Measurements from ENCODE around the gene COQ5. TPM values are rescaled to one million over a fixed set of nuclear protein-coding genes. Genes with fewer than 3 reads are reported as not detected.
A peak's percentile ranks its signal among the peaks of the same experiment; 100 is the strongest.

Gene COQ5
- total RNA-seq, 3 donors from 2014 or later (not counting 1 experiment from before 2014, with no cell fraction given), result 11.4 to 17.1 (median 14.6) TPM

DNA sequence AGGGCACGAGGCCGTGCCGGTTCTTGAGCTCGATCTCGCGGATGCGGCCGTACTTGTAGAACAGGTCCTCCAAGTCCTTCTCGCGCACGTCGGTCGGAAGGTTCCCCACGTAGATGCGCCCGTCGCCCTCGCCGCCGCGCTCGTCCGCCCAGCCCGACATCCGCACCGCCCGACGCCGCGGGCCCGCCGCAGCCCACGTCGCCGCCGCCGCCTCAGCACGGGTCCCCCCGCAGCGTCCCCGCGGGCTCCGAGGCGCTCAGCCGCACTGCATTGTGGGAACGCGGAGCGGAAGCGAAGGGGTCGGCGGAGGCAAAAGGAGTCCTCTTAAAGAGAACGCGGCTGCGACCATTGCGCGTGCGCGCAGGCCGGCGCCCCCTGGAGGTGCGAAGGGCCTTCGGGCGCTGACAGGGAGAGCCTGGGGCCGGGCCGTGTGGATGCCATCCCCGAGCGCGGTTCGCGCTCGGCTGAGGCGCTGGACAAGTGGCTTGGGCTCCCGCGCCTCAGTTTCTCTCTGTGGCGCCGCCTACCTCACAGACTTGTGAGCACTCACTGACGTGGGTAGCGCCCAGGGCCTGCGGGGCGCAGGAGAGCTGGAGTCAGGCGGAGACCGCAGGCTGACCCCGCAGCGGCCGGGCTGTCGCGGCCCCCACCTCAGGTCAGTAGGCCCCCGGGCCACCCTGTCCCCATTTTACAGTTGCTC lies 59.4 kb downstream of the COQ5 start, which contains the start of gene SRSF9:
TSS of gene SRSF9 (minus strand) at position 299 of the 700 bp plus-strand sequence. CDS start at position 160, 139 bp downstream.
- H3K36me3 Mint-ChIP-seq, result peaks cover 10% of the 10 kb centered on the region
- H3K27ac ChIP-seq (ENCODE audit: low read length), result peak within 1 kb of the TSS; percentile 86
- H3K4me1 Mint-ChIP-seq, result peaks cover 76 to 77% of the 10 kb centered on the region in 2 donors
- under 1% methylated on average over 88 of the region's 88 CpGs for WGBS (ENCODE audit: insufficient coverage)
- H3K4me3 ChIP-seq (ENCODE audit: low read length), result peak within 1 kb of the TSS; percentile 83
- H3K27ac Mint-ChIP-seq, result peak within 1 kb of the TSS; percentile 91 to 97
- intact Hi-C loops (cut with micrococcal nuclease), result loop anchor here (1.0 kb wide), 2 partner anchors 12 to 27 kb away; partner anchors contain the start of gene DYNLL1
- no peaks in the 10 kb centered on the region for H3K27me3 Mint-ChIP-seq (ENCODE audit: low read depth in 2 of 2)
- peak within 1 kb of the TSS; percentile 95 for H3K4me3 Mint-ChIP-seq
- DNase-seq, result peak; percentile 96 to 99
- peak; percentile 83 to 95 (median 86) for ATAC-seq
- peaks cover 44% of the 10 kb centered on the region for H3K4me1 ChIP-seq (ENCODE audit: control insufficient read depth, insufficient read depth, low read length)
- no peaks in the 10 kb centered on the region for H3K9me3 Mint-ChIP-seq
- H3K27me3 ChIP-seq (ENCODE audit: control insufficient read depth, insufficient read depth, low read length), result no peaks in the 10 kb centered on the region
- H3K36me3 ChIP-seq (ENCODE audit: control insufficient read depth, insufficient read depth, low read length), result peaks cover 21% of the 10 kb centered on the region
- TF ChIP-seq, protein P1, sequence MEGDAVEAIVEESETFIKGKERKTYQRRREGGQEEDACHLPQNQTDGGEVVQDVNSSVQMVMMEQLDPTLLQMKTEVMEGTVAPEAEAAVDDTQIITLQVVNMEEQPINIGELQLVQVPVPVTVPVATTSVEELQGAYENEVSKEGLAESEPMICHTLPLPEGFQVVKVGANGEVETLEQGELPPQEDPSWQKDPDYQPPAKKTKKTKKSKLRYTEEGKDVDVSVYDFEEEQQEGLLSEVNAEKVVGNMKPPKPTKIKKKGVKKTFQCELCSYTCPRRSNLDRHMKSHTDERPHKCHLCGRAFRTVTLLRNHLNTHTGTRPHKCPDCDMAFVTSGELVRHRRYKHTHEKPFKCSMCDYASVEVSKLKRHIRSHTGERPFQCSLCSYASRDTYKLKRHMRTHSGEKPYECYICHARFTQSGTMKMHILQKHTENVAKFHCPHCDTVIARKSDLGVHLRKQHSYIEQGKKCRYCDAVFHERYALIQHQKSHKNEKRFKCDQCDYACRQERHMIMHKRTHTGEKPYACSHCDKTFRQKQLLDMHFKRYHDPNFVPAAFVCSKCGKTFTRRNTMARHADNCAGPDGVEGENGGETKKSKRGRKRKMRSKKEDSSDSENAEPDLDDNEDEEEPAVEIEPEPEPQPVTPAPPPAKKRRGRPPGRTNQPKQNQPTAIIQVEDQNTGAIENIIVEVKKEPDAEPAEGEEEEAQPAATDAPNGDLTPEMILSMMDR (IDR thresholded peaks at IDR 0.05), result peak; percentile 93
- H3K9me3 ChIP-seq (ENCODE audit: control insufficient read depth, insufficient read depth, low read length), result no peaks in the 10 kb centered on the region

DNA sequence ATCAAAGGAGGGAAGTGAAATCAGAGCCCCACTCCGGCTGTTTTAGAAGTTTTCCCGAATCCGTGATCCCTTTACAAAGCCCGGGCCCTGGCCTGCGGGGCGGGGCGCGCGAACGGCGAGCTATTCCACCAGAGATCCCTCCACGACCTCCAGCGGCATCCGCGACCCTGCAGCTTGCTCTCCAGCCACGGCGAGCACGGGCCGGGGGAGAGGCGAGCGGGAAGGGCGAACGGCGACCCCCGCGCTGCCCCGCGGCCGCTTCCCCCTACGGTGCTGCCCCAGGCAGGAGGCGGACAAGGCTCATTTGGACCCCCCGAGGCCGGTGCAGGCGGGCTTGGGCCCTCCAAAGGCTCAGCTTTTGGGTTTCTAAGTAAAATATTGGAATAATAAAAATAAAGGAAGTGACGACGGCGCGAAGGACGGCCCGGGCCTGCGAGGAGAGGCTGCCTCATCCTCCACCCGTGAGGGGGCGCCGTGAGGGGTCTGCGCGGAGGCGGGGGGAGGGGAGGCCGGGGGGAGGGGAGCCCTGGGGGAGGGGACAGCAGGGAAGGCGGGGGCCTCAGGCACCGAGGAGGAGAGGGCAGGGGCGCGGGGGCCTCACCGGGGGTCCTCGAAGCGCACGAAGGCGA lies 60.0 kb downstream of the COQ5 start:
- TF ChIP-seq, protein P1 (IDR thresholded peaks at IDR 0.05), result no peak
- peak; percentile 38 to 57 (median 48) for ATAC-seq
- under 1% methylated on average over 56 of the region's 57 CpGs for WGBS (ENCODE audit: insufficient coverage)
- Histone ChIP-seq H3K4me1 (ENCODE audit: control insufficient read depth, insufficient read depth, low read length) (peaks cover 41% of the 10 kb centered on the region), H3K27me3 (ENCODE audit: control insufficient read depth, insufficient read depth, low read length) (no peaks in the 10 kb centered on the region), H3K27ac (ENCODE audit: low read length) (peak overlapping the region; percentile 86), H3K9me3 (ENCODE audit: control insufficient read depth, insufficient read depth, low read length) (no peaks in the 10 kb centered on the region), H3K4me3 (ENCODE audit: low read length) (peak overlapping the region; percentile 83), H3K36me3 (ENCODE audit: control insufficient read depth, insufficient read depth, low read length) (peaks cover 28% of the 10 kb centered on the region)
- Mint-ChIP-seq H3K4me1 (peaks cover 71 to 76% of the 10 kb centered on the region in 2 donors), H3K27me3 (ENCODE audit: low read depth in 2 of 2) (no peaks in the 10 kb centered on the region), H3K36me3 (peaks cover 14% of the 10 kb centered on the region), H3K27ac (peak overlapping the region; percentile 91 to 97), H3K9me3 (no peaks in the 10 kb centered on the region), H3K4me3 (peak overlapping the region; percentile 95)
- intact Hi-C loops (cut with micrococcal nuclease), result loop anchor here (1.0 kb wide), 2 partner anchors 12 to 27 kb away; partner anchors contain the start of gene DYNLL1
- peak; percentile 37 to 40 for DNase-seq

DNA sequence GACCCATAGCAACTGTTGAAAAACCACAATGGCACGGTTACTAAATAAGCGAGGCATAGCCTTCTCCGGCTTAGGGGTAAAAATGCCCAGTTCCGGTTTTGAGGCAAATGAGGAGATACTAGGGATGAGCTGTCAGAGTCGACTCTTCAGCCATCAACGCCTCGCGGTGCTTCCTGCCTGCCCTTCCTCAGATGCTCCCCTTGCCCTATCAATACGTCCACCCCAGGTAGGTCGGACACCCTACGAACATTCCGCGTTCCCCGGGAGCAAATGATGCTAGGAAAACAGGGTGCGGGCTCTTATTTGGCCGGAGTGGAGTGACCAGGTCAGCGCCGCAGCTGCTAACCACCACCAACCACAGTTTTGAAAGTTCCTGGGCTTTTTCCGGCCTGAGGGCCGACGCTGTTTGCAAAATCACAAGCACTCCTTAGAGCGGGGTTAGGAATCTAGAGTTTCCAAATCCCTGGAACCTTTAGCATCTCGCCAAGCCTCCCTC lies 60.6 kb downstream of the COQ5 start:
- Histone ChIP-seq H3K27ac (ENCODE audit: low read length) (peak overlapping the region; percentile 86), H3K9me3 (ENCODE audit: control insufficient read depth, insufficient read depth, low read length) (no peaks in the 10 kb centered on the region), H3K4me1 (ENCODE audit: control insufficient read depth, insufficient read depth, low read length) (peaks cover 41% of the 10 kb centered on the region), H3K4me3 (ENCODE audit: low read length) (peak overlapping the region; percentile 83), H3K36me3 (ENCODE audit: control insufficient read depth, insufficient read depth, low read length) (peaks cover 34% of the 10 kb centered on the region), H3K27me3 (ENCODE audit: control insufficient read depth, insufficient read depth, low read length) (no peaks in the 10 kb centered on the region)
- Mint-ChIP-seq H3K27ac (peak overlapping the region; percentile 91 to 97), H3K4me3 (peak overlapping the region; percentile 95), H3K4me1 (peaks cover 67 to 76% of the 10 kb centered on the region in 2 donors), H3K9me3 (no peaks in the 10 kb centered on the region), H3K27me3 (ENCODE audit: low read depth in 2 of 2) (no peaks in the 10 kb centered on the region), H3K36me3 (peaks cover 14% of the 10 kb centered on the region)
- WGBS (ENCODE audit: insufficient coverage), result under 1% methylated on average over 23 of the region's 23 CpGs
- intact Hi-C loops (cut with micrococcal nuclease), result no loop called here
- TF ChIP-seq, protein P1 (IDR thresholded peaks at IDR 0.05), result no peak
- peak; percentile 28 to 48 for DNase-seq
- no peak for ATAC-seq

All from natural killer cell (primary cell).